A549 treated with dexamethasone at 1 μM for 4 hours (cell line): Measurements from ENCODE around the gene CYP2C8. TPM values are rescaled to one million over a fixed set of nuclear protein-coding genes. Genes with fewer than 3 reads are reported as not detected.

ENCODE experiments used
- total RNA-seq: library from RNA; stranded (reverse); fragments of 200-300 nt; extraction: Qiagen RNA extraction; gene quantifications from 5 replicates; pipeline ENCODE4 v1.2.3, GENCODE V29; 2022

CYP2C8 gene
- total RNA-seq = not detected in 5 replicates

GRCh38 chr10:95069286-95069685 is at the start of gene CYP2C8:
Gene CYP2C8 (minus strand): TSS chr10:95069497. CDS start chr10:95069402, 95 bp downstream.

Other genes with a start within 250 kb of the CYP2C8 start
- gene CYP2C9, start 130.8 kb downstream of the CYP2C8 start, total RNA-seq = not detected in 5 replicates
- gene ACSM6, start 124.7 kb upstream of the CYP2C8 start, total RNA-seq = 0.06 TPM in 1 of 5 replicates, not detected in the others
- 275 to 334 TPM (median 322 TPM) in 5 replicates for gene PDLIM1, start 221.5 kb upstream of the CYP2C8 start, total RNA-seq